HepG2 (cell line): ENCODE data around the gene RRP36. TPM values are rescaled to one million over a fixed set of nuclear protein-coding genes. Genes with fewer than 3 reads are reported as not detected.

Source experiments
- ARID5B ChIP-seq: IDR thresholded peaks from 2 replicates; pipeline ENCODE4 v1.4.0; 2020; ENCODE audit warnings: mild to moderate bottlenecking, missing genetic modification reagents
- ATF4 ChIP-seq, 2 experiments: fragments of 450-650 bp in 1 of 2; sonication (generic) in 1 of 2; formaldehyde crosslinking; IDR thresholded peaks; 2 replicates each; pipeline versions ENCODE4 v1.5.0 to v1.8.0; 2020 to 2022; ENCODE audit warnings: mild to moderate bottlenecking in 1 of 2, missing genetic modification reagents in 1 of 2
- CREBL2 ChIP-seq: sonication (generic); formaldehyde crosslinking; IDR thresholded peaks from 2 replicates; pipeline ENCODE4 v1.8.1; 2023; ENCODE audit warnings: missing genetic modification reagents, mild to moderate bottlenecking, borderline replicate concordance
- CREM ChIP-seq, 2 experiments: sonication (generic) in 1 of 2; formaldehyde crosslinking in 1 of 2; IDR thresholded peaks; 2 replicates each; pipeline versions ENCODE4 v1.4.0 to v1.6.1; 2016 to 2020; ENCODE audit warnings: antibody characterized with exemption in 1 of 2, mild to moderate bottlenecking in 1 of 2, missing genetic modification reagents in 1 of 2
- HNRNPUL1 ChIP-seq: fragments of 200-400 bp; formaldehyde crosslinking; IDR thresholded peaks from 2 replicates; pipeline ENCODE4 v1.6.1; 2017; ENCODE audit warnings: low read depth, mild to moderate bottlenecking, low read length, moderate library complexity
- LRRFIP1 ChIP-seq: sonication (generic); formaldehyde crosslinking; conservative IDR thresholded peaks from 2 replicates; pipeline ENCODE4 v1.4.0; 2020; ENCODE audit warnings: missing genetic modification reagents
- MEIS2 ChIP-seq: sonication (generic); formaldehyde crosslinking; IDR thresholded peaks from 2 replicates; pipeline ENCODE4 v1.9.0; 2021; ENCODE audit warnings: mild to moderate bottlenecking, missing genetic modification reagents
- RNF2 ChIP-seq: fragments of 450-650 bp; conservative IDR thresholded peaks from 2 replicates; pipeline ENCODE4 v1.6.1; 2016; ENCODE audit warnings: low read depth
- SMAD9 ChIP-seq: sonication (generic); formaldehyde crosslinking; IDR thresholded peaks from 2 replicates; pipeline ENCODE4 v1.5.1; 2020; ENCODE audit warnings: mild to moderate bottlenecking, missing genetic modification reagents
- SNAPC5 ChIP-seq: sonication (generic); formaldehyde crosslinking; IDR thresholded peaks from 2 replicates; pipeline ENCODE4 v1.8.1; 2023; ENCODE audit warnings: mild to moderate bottlenecking, missing genetic modification reagents, borderline replicate concordance
- TCF7L2 ChIP-seq: IDR thresholded peaks from 2 replicates; pipeline ENCODE4 v1.6.1; 2011; ENCODE audit warnings: mild to moderate bottlenecking, low read depth, low read length, moderate library complexity
- ZBTB38 ChIP-seq: sonication (generic); formaldehyde crosslinking; IDR thresholded peaks from 2 replicates; pipeline ENCODE4 v1.5.1; 2020; ENCODE audit warnings: mild to moderate bottlenecking, missing genetic modification reagents
- ZNF101 ChIP-seq: sonication (generic); formaldehyde crosslinking; IDR thresholded peaks from 2 replicates; pipeline ENCODE4 v1.4.0; 2020; ENCODE audit warnings: mild to moderate bottlenecking, low read depth, missing genetic modification reagents, borderline replicate concordance
- ZNF12 ChIP-seq: sonication (generic); formaldehyde crosslinking; IDR thresholded peaks from 2 replicates; pipeline ENCODE4 v1.5.0; 2020; ENCODE audit warnings: missing genetic modification reagents
- ZNF230 ChIP-seq: sonication (generic); formaldehyde crosslinking; IDR thresholded peaks from 2 replicates; pipeline ENCODE4 v1.4.0; 2020; ENCODE audit warnings: mild to moderate bottlenecking, missing genetic modification reagents
- ZNF431 ChIP-seq: sonication (generic); formaldehyde crosslinking; IDR thresholded peaks from 2 replicates; pipeline ENCODE4 v1.9.0; 2022; ENCODE audit warnings: missing genetic modification reagents, low read depth, mild to moderate bottlenecking, borderline replicate concordance
- ZNF577 ChIP-seq: sonication (generic); formaldehyde crosslinking; IDR thresholded peaks from 2 replicates; pipeline ENCODE4 v1.4.0; 2020; ENCODE audit warnings: mild to moderate bottlenecking, low read depth, missing genetic modification reagents, borderline replicate concordance
- ZNF670 ChIP-seq: sonication (generic); formaldehyde crosslinking; IDR thresholded peaks from 2 replicates; pipeline ENCODE4 v1.8.0; 2022; ENCODE audit warnings: mild to moderate bottlenecking, missing genetic modification reagents, borderline replicate concordance
- ZNF672 ChIP-seq: sonication (generic); formaldehyde crosslinking; IDR thresholded peaks from 2 replicates; pipeline ENCODE4 v1.8.1; 2022; ENCODE audit warnings: missing genetic modification reagents
- ZNF724P ChIP-seq: sonication (generic); formaldehyde crosslinking; IDR thresholded peaks from 2 replicates; pipeline ENCODE4 v1.8.0; 2022; ENCODE audit warnings: missing genetic modification reagents, borderline replicate concordance
- ZNF773 ChIP-seq: sonication (generic); formaldehyde crosslinking; IDR thresholded peaks from 2 replicates; pipeline ENCODE4 v1.4.0; 2020; ENCODE audit warnings: missing genetic modification reagents, borderline replicate concordance
- polyA plus RNA-seq, 8 experiments: library from polyadenylated mRNA; depleted of rRNA in 3 of 8; stranded (reverse) in 7 of 8; unstranded in 1 of 8; fragments of >200 nt; fragmentation: Illumina TruSeq in 4 of 8; extraction: Trizol in 4 of 8; gene quantifications; 2 replicates each; pipeline versions ENCODE4 v1.2.1 to v1.2.3, GENCODE V29; 2011 to 2016; ENCODE audit warnings: low read depth in 4 of 8, missing spikeins in 1 of 8, mixed read lengths in 1 of 8; ENCODE audit not compliant: insufficient read depth in 1 of 8
- total RNA-seq, 5 experiments: library from RNA; depleted of rRNA; stranded (reverse); fragments of >200 nt; fragmentation: Illumina TruSeq; extraction: Trizol; gene quantifications; 2 replicates each; pipeline ENCODE4 v1.2.3, GENCODE V29; 2016; ENCODE audit warnings: low read depth in 1 of 5

RRP36 gene
- total and polyA plus RNA-seq, 2 of the 13 experiments (the other 11 are each of a cell fraction or from before 2014, with no cell fraction given): 29.5 to 144 TPM

- TF ChIP-seq CREBL2 (peak; percentile 92), SMAD9 (CRISPR knock-in tag) (0 out of 2 replicates have a peak, but pooled peaks have one; percentile 53), CREM (IDR thresholded peaks at IDR 0.05) (peak; percentile 50; the same call in 1 of the 2 replicates), CREM (CRISPR knock-in tag; IDR thresholded peaks at IDR 0.05) (no peak), ARID5B (CRISPR knock-in tag) (peak; percentile 41; the same call in 1 of the 2 replicates), ZNF773 (CRISPR knock-in tag) (peak; percentile 45; the same call in 1 of the 2 replicates), ZNF577 (CRISPR knock-in tag) (no peak), MEIS2 (CRISPR knock-in tag) (peak; percentile 72; the same call in 1 of the 2 replicates), LRRFIP1 (CRISPR knock-in tag) (no peak), ZNF12 (CRISPR knock-in tag) (no peak), ZNF672 (CRISPR knock-in tag) (peak; percentile 76; the same call in 1 of the 2 replicates), ZNF724P (CRISPR knock-in tag) (peak; percentile 62; the same call in 1 of the 2 replicates), RNF2 (no peak; the same call in 1 of the 2 replicates), ZNF431 (peak; percentile 27; the same call in 1 of the 2 replicates), SNAPC5 (no peak), ZNF230 (CRISPR knock-in tag) (peak; percentile 61; the same call in 1 of the 2 replicates), TCF7L2 (no peak), ZNF101 (CRISPR knock-in tag) (no peak), ATF4 (CRISPR knock-in tag; IDR thresholded peaks at IDR 0.05) (0 out of 4 replicates have a peak, but pooled peaks of 1 of the 2 experiments have one; percentile 42), ZNF670 (peak; percentile 54; the same call in 1 of the 2 replicates), ZBTB38 (CRISPR knock-in tag) (peak; percentile 60), HNRNPUL1 (no peak)
Observed at GRCh38 chr6:43021270-43022047, at the start of gene RRP36 (continued).
